ENCODE results near the gene STRAP. TPM values are rescaled to one million over a fixed set of nuclear protein-coding genes. Genes with fewer than 3 reads are reported as not detected.

Gene STRAP
- total and polyA plus RNA-seq, 2 donors (not counting 3 experiments of a cell fraction or from before 2014, with no cell fraction given), result 76.9 to 138 TPM

GRCh38 chr12:15851045-15851620 lies 31.1 kb upstream of the STRAP start:
- no peak overlapping the region for H3K27ac ChIP-seq (ENCODE audit: insufficient read depth, low read depth, low read length)
- ChIA-PET CTCF (interaction anchor here (0.9 to 3.4 kb wide), 4 partner anchors 12 to 267 kb away, joined by 3 to 13 read pairs (median 8); no protein-coding TSS in a partner anchor), POLR2A (no interaction called here)
- no peaks in the 10 kb centered on the region for H3K79me2 ChIP-seq (ENCODE audit: control insufficient read depth, insufficient read depth, low read length)
- no TSS peak for BruUV-seq (replicated peaks)
- H2AFZ ChIP-seq (ENCODE audit: low read depth, low read length), result no peak overlapping the region
- H3K4me3 ChIP-seq (replicated peaks in 1 of 3; ENCODE audit: insufficient read depth in 1 of 3, low read depth in 1 of 3, low read length in 3 of 3), result no peak overlapping the region
- intact Hi-C loops (cut with micrococcal nuclease) (no loop called here), dilution Hi-C loops (cut with MboI; ENCODE audit: extremely low pct_ligation_motif_present, low sequenced_read_pairs) (no loop called here)
- no peak overlapping the region for H3K4me2 ChIP-seq (ENCODE audit: insufficient read depth, low read length)
- no peaks in the 10 kb centered on the region for H3K9me3 ChIP-seq (replicated peaks; ENCODE audit: control insufficient read depth, insufficient read depth, low read length)
- no peak for FAIRE-seq
- no peaks in the 10 kb centered on the region for H3K4me1 ChIP-seq (ENCODE audit: control insufficient read depth, extremely low read depth, insufficient read depth, low read length)
- no peaks in the 10 kb centered on the region for H4K20me1 ChIP-seq (replicated peaks; ENCODE audit: control insufficient read depth, extremely low read depth, insufficient read depth, low read length)
- H3K27me3 ChIP-seq (ENCODE audit: control insufficient read depth in 2 of 2, insufficient read depth in 2 of 2, low read length in 2 of 2), result no peaks in the 10 kb centered on the region
- no peak overlapping the region for H3K9ac ChIP-seq (replicated peaks; ENCODE audit: extremely low read depth, insufficient read depth, low read length)
- no peaks in the 10 kb centered on the region for H3K9me1 ChIP-seq (replicated peaks; ENCODE audit: control insufficient read depth, extremely low read depth, insufficient read depth, low read length)
- no peaks in the 10 kb centered on the region for H3K36me3 ChIP-seq (ENCODE audit: control insufficient read depth in 2 of 2, extremely low read depth in 1 of 2, insufficient read depth in 2 of 2, low read length in 2 of 2)
- TF ChIP-seq MAX (IDR thresholded peaks at IDR 0.05; ENCODE audit: insufficient read depth, insufficient read length) (no peak), FOS (IDR thresholded peaks at IDR 0.05; ENCODE audit: borderline replicate concordance, insufficient read depth, low read length) (no peak), POLR2AphosphoS5 (IDR thresholded peaks at IDR 0.05; ENCODE audit: insufficient read depth, low read depth, low read length) (no peak), JUN (IDR thresholded peaks at IDR 0.05; ENCODE audit: borderline replicate concordance, insufficient read depth, insufficient read length, low read depth) (no peak), POLR2A (IDR thresholded peaks at IDR 0.05; ENCODE audit: low read depth, low read length) (no peak), CTCF (IDR thresholded peaks at IDR 0.05; ENCODE audit: extremely low read depth in 1 of 2, insufficient read depth in 1 of 2, low read depth in 1 of 2, low read length in 2 of 2) (no peak), EZH2 (IDR thresholded peaks at IDR 0.05; ENCODE audit: borderline replicate concordance, low read depth, low read length, severe bottlenecking) (no peak), MYC (IDR thresholded peaks at IDR 0.05; ENCODE audit: low read depth, low read length) (no peak), GATA2 (IDR thresholded peaks at IDR 0.05; ENCODE audit: insufficient read depth, insufficient read length, low read depth, low read length) (no peak)
- DNase-seq (ENCODE audit: low read depth, low spot score), result no peak

All from endothelial cell of umbilical vein (primary cell).